ENCODE results near the gene ASIC1. TPM values are rescaled to one million over a fixed set of nuclear protein-coding genes. Genes with fewer than 3 reads are reported as not detected.

The ASIC1 gene
- polyA plus RNA-seq, 3 donors = not detected

- no peak overlapping the region for H3K4me3 Mint-ChIP-seq
- peaks cover 19% of the 10 kb centered on the region for H3K4me1 Mint-ChIP-seq
- Histone ChIP-seq H3K9ac (ENCODE audit: insufficient read depth, low read length, poor library complexity, severe bottlenecking) (no peak overlapping the region), H3K36me3 (replicated peaks in 1 of 2; ENCODE audit: control insufficient read depth in 1 of 2, insufficient read depth in 2 of 2, low read length in 2 of 2) (no peaks in the 10 kb centered on the region), H3K79me2 (ENCODE audit: insufficient read depth, low read length) (no peaks in the 10 kb centered on the region), H3K27me3 (ENCODE audit: control insufficient read depth in 2 of 2, insufficient read depth in 2 of 2, low read length in 2 of 2) (no peaks in the 10 kb centered on the region), H3K4me1 (ENCODE audit: control insufficient read depth in 1 of 2, insufficient read depth in 2 of 2, low read length in 2 of 2) (peaks cover 6 to 7% of the 10 kb centered on the region in 2 donors), H4K20me1 (ENCODE audit: insufficient read depth, low read length) (no peaks in the 10 kb centered on the region), H3K4me2 (replicated peaks; ENCODE audit: extremely low read depth, low read length, poor library complexity, severe bottlenecking) (no peak overlapping the region), H2AFZ (ENCODE audit: insufficient read depth, low read depth, low read length, poor library complexity, severe bottlenecking) (no peak overlapping the region), H3K9me3 (replicated peaks in 1 of 2; ENCODE audit: control insufficient read depth in 1 of 2, insufficient read depth in 1 of 2, low read length in 2 of 2) (no peaks in the 10 kb centered on the region), H3K4me3 (replicated peaks in 1 of 3; ENCODE audit: low read depth in 2 of 3, low read length in 3 of 3) (no peak overlapping the region), H3K27ac (ENCODE audit: low read depth in 1 of 2, low read length in 2 of 2) (no peak overlapping the region)
- no peak for TF ChIP-seq CTCF (IDR thresholded peaks at IDR 0.05)
- H3K36me3 Mint-ChIP-seq = no peaks in the 10 kb centered on the region
- WGBS (ENCODE audit: insufficient coverage) = no CpG with 5 or more reads among the region's 5 CpGs
- H3K27me3 Mint-ChIP-seq (ENCODE audit: low read depth in 3 of 3) = peaks cover 3 to 23% (median 12%) of the 10 kb centered on the region in 3 donors
- intact Hi-C loops (cut with micrococcal nuclease) = no loop called here
- peaks cover 0 to 2% (median 0%) of the 10 kb centered on the region in 7 donors for H3K9me3 Mint-ChIP-seq
- no peak overlapping the region for H3K27ac Mint-ChIP-seq
- DNase-seq = no peak
Observed at GRCh38 chr12:50041962-50042361, 15.4 kb upstream of the ASIC1 start.

- H3K27me3 Mint-ChIP-seq (ENCODE audit: low read depth in 3 of 3) = peaks cover 3 to 23% (median 12%) of the 10 kb centered on the region in 3 donors
- no peaks in the 10 kb centered on the region for H3K9me3 ChIP-seq (replicated peaks in 1 of 2; ENCODE audit: control insufficient read depth in 1 of 2, insufficient read depth in 1 of 2, low read length in 2 of 2)
- intact Hi-C loops (cut with micrococcal nuclease) = no loop called here
- no peaks in the 10 kb centered on the region for H3K79me2 ChIP-seq (ENCODE audit: insufficient read depth, low read length)
- no peaks in the 10 kb centered on the region for H4K20me1 ChIP-seq (ENCODE audit: insufficient read depth, low read length)
- 100% methylated on average over 2 of the region's 6 CpGs for WGBS (ENCODE audit: insufficient coverage)
- H3K27ac ChIP-seq (ENCODE audit: low read depth in 1 of 2, low read length in 2 of 2) = no peak overlapping the region
- no peak for DNase-seq
- H3K36me3 ChIP-seq (replicated peaks in 1 of 2; ENCODE audit: control insufficient read depth in 1 of 2, insufficient read depth in 2 of 2, low read length in 2 of 2) = no peaks in the 10 kb centered on the region
- H3K36me3 Mint-ChIP-seq = no peaks in the 10 kb centered on the region
- no peak overlapping the region for H2AFZ ChIP-seq (ENCODE audit: insufficient read depth, low read depth, low read length, poor library complexity, severe bottlenecking)
- H3K4me2 ChIP-seq (replicated peaks; ENCODE audit: extremely low read depth, low read length, poor library complexity, severe bottlenecking) = no peak overlapping the region
- H3K4me3 Mint-ChIP-seq = no peak overlapping the region
- no peak overlapping the region for H3K4me3 ChIP-seq (replicated peaks in 1 of 3; ENCODE audit: low read depth in 2 of 3, low read length in 3 of 3)
- peaks cover 6 to 7% of the 10 kb centered on the region in 2 donors for H3K4me1 ChIP-seq (ENCODE audit: control insufficient read depth in 1 of 2, insufficient read depth in 2 of 2, low read length in 2 of 2)
- H3K9ac ChIP-seq (ENCODE audit: insufficient read depth, low read length, poor library complexity, severe bottlenecking) = no peak overlapping the region
- TF ChIP-seq CTCF (IDR thresholded peaks at IDR 0.05) = no peak
- H3K27me3 ChIP-seq (ENCODE audit: control insufficient read depth in 2 of 2, insufficient read depth in 2 of 2, low read length in 2 of 2) = no peaks in the 10 kb centered on the region
- H3K9me3 Mint-ChIP-seq = peaks cover 0 to 2% (median 0%) of the 10 kb centered on the region in 7 donors
- H3K4me1 Mint-ChIP-seq = peaks cover 19% of the 10 kb centered on the region
- H3K27ac Mint-ChIP-seq = no peak overlapping the region
Observed at GRCh38 chr12:50042693-50043092, 14.7 kb upstream of the ASIC1 start.

Measured in CD14-positive monocyte (primary cell).